Activated CD8-positive, alpha-beta memory T cell treated with anti-CD3 and anti-CD28 coated beads, Interleukin-2, amount 10 ng/mL, durations not matched to agents 7 days and 5 days (primary cell): Measurements from ENCODE around the gene PLAC9. TPM values are rescaled to one million over a fixed set of nuclear protein-coding genes. Genes with fewer than 3 reads are reported as not detected.
A peak's percentile ranks its signal among the peaks of the same experiment; 100 is the strongest.

Experiments used
- ATAC-seq: fragments of 150-1000 bp; cut with Tn5 transposase; one replicate; pipeline ENCODE4 v1.10.0; 2021; ENCODE audit warnings: moderate library complexity
- CTCF ChIA-PET: fragments of 350-600 bp; sonication (Branson Sonifier 250); formaldehyde crosslinking; loops from one replicate; lab custom pipeline; 2021; ENCODE audit warnings: antibody characterized with exemption; lab: Charles Lee
- DNase-seq: peaks from one replicate; pipeline ENCODE4 v3.0.0-alpha.2; 2020
- H3K27ac Mint-ChIP-seq: one replicate; pipeline ENCODE4 v1.8.0; 2021; ENCODE audit warnings: mild to moderate bottlenecking, mixed read lengths
- H3K27me3 Mint-ChIP-seq: one replicate; pipeline ENCODE4 v1.8.0; 2021; ENCODE audit warnings: mixed read lengths
- H3K36me3 Mint-ChIP-seq: one replicate; pipeline ENCODE4 v1.8.0; 2021; ENCODE audit warnings: mild to moderate bottlenecking, mixed read lengths
- H3K4me1 Mint-ChIP-seq: one replicate; pipeline ENCODE4 v1.8.0; 2021; ENCODE audit warnings: mixed read lengths
- H3K4me3 Mint-ChIP-seq: one replicate; pipeline ENCODE4 v1.8.0; 2021; ENCODE audit warnings: mild to moderate bottlenecking, moderate library complexity, mixed read lengths
- H3K9me3 Mint-ChIP-seq: one replicate; pipeline ENCODE4 v1.8.0; 2022; ENCODE audit warnings: low read depth, mixed read lengths
- total RNA-seq, 2 experiments: library from RNA; stranded (reverse); gene quantifications; one replicate each; pipeline ENCODE4 v1.2.3, GENCODE V29; 2021

The PLAC9 gene
- total RNA-seq, 2 experiments from 2014 or later: not detected

DNA sequence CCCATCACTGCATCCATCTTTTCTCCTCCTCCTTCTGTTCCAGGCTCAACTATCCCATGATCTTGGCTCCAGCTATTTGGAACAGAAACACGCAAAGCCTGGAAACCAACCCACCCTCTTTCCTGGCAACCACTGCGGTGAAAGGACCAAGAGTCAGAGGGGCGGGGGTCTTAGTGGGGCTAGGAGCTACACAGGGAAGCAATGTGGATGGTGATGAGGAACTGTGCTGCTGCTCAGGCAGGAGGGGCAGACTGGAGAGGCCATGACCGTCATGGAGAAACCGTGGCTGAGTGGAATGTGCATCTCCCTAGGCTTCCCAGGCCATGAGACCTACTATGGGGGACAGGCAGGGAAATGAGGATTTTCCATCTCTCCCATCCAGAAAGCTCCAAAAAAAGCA is 25.6 kb downstream of the PLAC9 start:
- CTCF ChIA-PET: interaction anchor here (1.3 kb wide), 1 partner anchor 14 kb away, joined by 3 read pairs; no protein-coding TSS in a partner anchor
- H3K36me3 Mint-ChIP-seq: peaks cover 73% of the 10 kb centered on the region
- H3K27me3 Mint-ChIP-seq: no peaks in the 10 kb centered on the region
- H3K4me1 Mint-ChIP-seq: peaks cover 24% of the 10 kb centered on the region
- H3K4me3 Mint-ChIP-seq: no peak overlapping the region
- H3K27ac Mint-ChIP-seq: peak overlapping the region; percentile 6
- DNase-seq: no peak
- H3K9me3 Mint-ChIP-seq: no peaks in the 10 kb centered on the region
- no peak for ATAC-seq

DNA sequence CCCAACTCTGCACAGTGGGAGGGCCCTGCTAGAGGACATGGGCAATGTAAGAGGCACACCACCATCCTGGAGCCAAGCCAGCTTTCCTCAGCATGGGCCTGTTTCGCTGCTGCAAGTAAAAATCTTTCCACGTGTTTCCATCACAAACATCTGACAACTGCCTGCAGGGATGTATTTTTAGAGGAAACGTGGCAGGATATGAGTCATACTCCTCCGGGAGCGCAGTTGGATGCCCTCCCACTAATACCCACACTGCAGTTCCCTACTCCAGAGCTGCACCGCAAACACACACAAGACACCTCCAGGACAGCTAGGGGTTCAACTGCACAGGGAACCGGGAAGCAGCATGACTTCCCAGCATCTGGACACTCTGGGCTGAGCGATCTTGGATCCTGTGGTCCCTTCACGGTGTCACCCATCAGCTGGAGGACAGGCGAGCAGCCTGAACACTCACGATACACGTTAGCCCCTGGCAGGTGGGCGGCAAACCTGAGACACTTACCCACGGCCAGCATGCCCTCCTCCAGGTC is 26.1 kb downstream of the PLAC9 start:
- Mint-ChIP-seq H3K27me3 (no peaks in the 10 kb centered on the region), H3K36me3 (peaks cover 72% of the 10 kb centered on the region), H3K27ac (peak overlapping the region; percentile 37), H3K4me1 (peaks cover 24% of the 10 kb centered on the region), H3K4me3 (no peak overlapping the region), H3K9me3 (no peaks in the 10 kb centered on the region)
- CTCF ChIA-PET: interaction anchor here (1.3 kb wide), 1 partner anchor 15 kb away, joined by 3 read pairs; no protein-coding TSS in a partner anchor
- no peak for DNase-seq
- ATAC-seq: peak; percentile 20

DNA sequence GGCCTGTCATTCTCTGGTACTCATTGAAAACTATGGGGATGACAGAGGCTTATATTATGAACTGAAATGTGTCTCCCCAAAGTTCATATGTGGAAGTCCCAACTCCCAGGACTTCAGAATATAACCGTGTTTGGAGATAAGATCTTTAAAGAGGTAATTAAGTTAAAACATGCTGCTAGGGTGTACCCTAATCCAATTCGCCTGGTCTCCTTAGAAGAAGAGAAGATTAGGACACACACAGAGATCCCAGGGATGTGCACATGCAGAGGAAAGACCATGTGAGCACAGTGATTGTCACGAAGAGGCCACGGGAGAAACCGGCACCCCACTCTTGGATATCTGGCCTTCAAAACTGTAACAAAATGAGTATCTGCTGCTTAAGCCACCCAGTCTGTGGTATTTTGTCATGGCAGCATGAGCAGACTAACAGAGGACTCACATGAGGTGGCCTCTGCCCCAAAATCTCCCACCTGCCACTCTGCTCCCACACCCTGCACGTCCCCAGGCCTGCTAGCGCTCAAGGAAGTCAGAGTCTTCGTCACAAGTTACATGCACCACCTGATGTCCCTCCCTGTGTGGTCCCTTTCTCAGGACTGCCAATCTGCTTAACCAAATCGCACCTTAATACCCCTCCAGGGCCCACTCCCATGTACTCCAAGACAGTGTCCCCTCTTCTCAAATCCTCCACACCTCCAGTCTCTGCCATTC is 26.8 kb downstream of the PLAC9 start:
- H3K27me3 Mint-ChIP-seq: no peaks in the 10 kb centered on the region

DNA sequence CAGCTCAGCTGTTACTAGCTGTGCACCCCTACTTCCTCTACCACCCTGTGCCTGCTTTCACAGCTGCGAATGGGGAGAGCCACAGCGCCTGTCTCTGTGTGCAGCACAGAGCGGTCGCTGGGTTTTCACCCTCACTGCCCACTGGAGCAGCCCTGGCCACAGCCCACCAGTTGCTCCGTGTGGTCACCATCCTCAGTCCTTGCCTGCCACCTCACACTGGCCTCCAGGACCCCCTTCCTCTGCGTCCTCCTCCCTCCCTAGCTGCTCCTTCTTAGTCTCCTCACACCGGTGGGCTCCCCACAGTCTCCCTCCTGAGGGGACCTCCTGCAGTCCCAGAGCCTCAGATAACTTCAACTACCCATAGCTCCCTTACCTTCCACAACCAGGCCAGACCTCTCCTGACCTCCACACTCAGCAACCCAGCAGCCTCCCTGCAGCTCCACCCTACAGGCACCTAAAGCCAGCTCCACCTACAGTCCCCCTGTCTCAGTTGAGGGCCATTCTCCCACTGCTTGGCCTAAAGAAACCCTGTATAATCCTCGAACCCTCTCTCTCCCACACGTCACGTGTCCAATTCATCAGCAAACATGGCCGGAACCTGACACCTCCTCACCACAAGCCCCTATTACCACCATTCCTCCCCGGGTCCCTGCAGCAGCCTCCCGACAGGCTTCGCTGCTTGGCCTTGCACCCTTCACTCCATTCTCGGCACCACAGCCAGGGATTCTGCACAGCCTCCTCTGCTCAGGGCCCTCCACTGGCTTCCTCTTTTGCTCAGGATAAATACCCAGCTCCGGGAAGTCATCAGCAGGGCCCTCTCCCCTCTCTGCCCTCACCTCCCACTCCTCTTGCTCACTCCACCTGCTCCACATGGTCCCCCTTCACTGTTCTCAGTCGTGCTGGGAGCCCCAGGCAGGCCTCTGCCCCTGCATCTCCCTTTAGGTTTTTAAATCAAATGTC is 28.1 kb downstream of the PLAC9 start:
- H3K9me3 Mint-ChIP-seq: no peaks in the 10 kb centered on the region
- H3K4me1 Mint-ChIP-seq: peaks cover 24% of the 10 kb centered on the region
- H3K27ac Mint-ChIP-seq: peak overlapping the region; percentile 20
- ATAC-seq (no peak), DNase-seq (no peak)
- no peak overlapping the region for H3K4me3 Mint-ChIP-seq
- peaks cover 63% of the 10 kb centered on the region for H3K36me3 Mint-ChIP-seq
- CTCF ChIA-PET: interaction anchor here (1.0 to 1.1 kb wide), 5 partner anchors 10 to 62 kb away, joined by 3 to 4 read pairs (median 4); no protein-coding TSS in a partner anchor
- no peaks in the 10 kb centered on the region for H3K27me3 Mint-ChIP-seq

More for the DNA sequence above, 26.8 kb downstream of the PLAC9 start:
- CTCF ChIA-PET: interaction anchor here (1.1 to 1.3 kb wide), 3 partner anchors 8 to 44 kb away, joined by 3 to 4 read pairs (median 3); no protein-coding TSS in a partner anchor
- H3K36me3 Mint-ChIP-seq: peaks cover 71% of the 10 kb centered on the region
- no peaks in the 10 kb centered on the region for H3K9me3 Mint-ChIP-seq
- DNase-seq (no peak), ATAC-seq (no peak)
- H3K4me3 Mint-ChIP-seq: no peak overlapping the region
- H3K4me1 Mint-ChIP-seq: peaks cover 24% of the 10 kb centered on the region
- peak overlapping the region; percentile 55 for H3K27ac Mint-ChIP-seq

DNA sequence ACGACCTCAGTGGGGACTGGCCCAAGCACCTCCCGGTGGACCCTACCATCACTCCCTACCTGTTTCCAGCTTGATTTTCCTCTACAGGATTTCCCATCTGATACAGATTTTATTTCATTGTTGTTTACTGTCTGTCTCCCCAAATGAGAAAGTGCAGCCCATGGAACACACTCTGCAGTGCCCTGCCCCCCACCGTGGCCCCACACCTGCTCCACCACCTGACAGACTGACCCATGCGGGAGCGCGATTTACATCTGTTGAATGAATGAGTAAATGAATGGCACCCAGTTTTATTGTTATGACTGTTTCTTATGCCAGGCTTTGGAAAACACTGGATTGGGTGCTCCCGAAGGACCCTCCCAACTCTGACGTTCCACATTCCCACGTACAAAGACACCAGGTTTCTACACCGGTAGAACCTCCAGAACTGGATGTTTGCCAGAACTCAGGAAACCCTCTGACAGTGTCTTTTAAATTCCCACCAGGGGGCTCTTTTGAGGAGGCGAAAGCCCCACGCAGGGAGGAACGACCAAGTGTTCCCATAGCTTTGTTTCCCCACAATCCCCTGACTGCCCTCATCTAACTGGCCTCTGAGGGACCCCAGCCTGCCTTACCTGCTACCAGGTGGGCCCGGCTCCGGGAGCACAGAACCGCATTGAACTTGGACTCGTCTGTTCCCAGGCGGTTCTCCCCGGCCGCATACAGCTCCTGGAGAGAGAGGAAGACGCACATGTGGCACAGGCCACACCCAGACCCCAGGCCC is 29.0 kb downstream of the PLAC9 start:
- Mint-ChIP-seq H3K9me3 (no peaks in the 10 kb centered on the region), H3K4me3 (no peak overlapping the region), H3K27me3 (no peaks in the 10 kb centered on the region), H3K36me3 (peaks cover 61% of the 10 kb centered on the region), H3K27ac (no peak overlapping the region), H3K4me1 (peaks cover 23% of the 10 kb centered on the region)
- CTCF ChIA-PET: interaction anchor here (1.0 to 1.3 kb wide), 2 partner anchors 18 kb away, joined by 3 to 4 read pairs; no protein-coding TSS in a partner anchor
- ATAC-seq (no peak), DNase-seq (no peak)

DNA sequence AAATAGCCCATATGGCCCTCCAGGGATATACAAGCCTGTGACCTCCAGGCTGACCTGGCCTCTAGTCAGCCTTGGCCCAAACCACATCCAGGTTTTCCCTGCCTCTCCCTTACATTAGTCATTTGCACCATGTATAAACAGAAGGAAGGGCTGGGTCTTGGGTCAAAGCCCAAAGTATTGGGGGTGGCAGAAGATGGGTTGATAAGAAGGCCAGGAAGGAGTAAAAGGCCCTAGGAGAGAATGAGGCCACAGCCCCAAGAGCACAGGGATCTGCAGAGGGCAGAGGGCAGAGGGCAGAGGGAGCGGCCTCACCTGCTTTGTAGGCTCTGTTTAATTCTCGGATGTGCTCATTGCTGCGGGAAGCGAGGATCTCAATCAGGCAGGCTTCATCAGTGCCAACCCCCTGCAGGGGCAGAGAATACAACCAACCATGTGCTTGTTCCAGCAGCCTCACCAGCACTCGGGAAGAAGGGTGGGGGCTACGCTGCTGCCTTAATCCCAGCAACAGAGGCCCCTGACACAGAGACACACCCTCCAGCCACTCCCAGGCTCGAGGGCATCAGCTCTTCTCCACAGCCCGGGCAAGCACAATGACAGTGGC is 31.3 kb downstream of the PLAC9 start:
- Mint-ChIP-seq H3K27ac (no peak overlapping the region), H3K27me3 (no peaks in the 10 kb centered on the region), H3K4me1 (peaks cover 19% of the 10 kb centered on the region), H3K4me3 (no peak overlapping the region), H3K36me3 (peaks cover 39% of the 10 kb centered on the region), H3K9me3 (no peaks in the 10 kb centered on the region)
- ATAC-seq (no peak), DNase-seq (no peak)
- CTCF ChIA-PET: no interaction called here

DNA sequence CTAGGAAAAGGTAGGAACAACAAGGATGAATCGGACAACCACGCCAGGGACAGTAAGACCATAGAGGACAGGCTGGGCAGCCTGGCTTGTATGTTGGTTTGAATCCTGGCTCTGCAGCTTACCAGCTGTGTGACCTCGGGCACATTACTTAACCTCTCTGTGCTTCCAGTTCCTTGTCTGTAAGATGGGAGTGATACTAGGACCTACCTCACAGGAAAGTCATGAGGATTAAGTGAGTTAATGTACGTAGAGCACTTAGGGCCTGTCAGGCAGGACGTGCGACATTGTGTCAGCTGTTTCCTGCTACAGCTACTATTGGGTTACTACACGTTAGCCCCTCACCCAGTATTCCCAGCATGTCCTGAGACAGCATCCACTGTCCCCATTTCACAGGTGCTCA is 32.1 kb downstream of the PLAC9 start:
- CTCF ChIA-PET: no interaction called here
- Mint-ChIP-seq H3K27me3 (no peaks in the 10 kb centered on the region), H3K27ac (no peak overlapping the region), H3K36me3 (peaks cover 33% of the 10 kb centered on the region), H3K9me3 (no peaks in the 10 kb centered on the region), H3K4me3 (no peak overlapping the region), H3K4me1 (peaks cover 11% of the 10 kb centered on the region)
- DNase-seq: no peak
- no peak for ATAC-seq

DNA sequence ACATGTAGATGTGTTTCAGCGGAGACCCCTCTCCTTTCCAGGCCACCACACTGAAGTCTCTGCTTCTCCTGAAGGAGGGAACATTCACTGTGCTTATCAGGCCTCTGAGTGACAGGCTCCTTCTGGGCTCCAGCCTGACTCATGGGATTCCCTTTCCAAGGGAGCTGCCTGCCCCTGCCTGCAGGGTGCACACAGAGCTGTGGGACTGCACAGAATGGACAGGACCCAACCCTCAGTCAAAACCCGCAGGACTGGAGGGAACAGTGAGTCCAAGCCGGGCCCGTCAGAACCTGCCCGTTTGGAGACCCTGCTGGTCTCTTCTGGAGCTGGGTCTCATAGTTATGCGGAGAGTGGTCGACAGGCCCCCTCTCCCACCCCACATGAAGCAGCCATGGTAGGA is 32.6 kb downstream of the PLAC9 start:
- H3K27ac Mint-ChIP-seq: no peak overlapping the region
- CTCF ChIA-PET: no interaction called here
- ATAC-seq: no peak
- no peak overlapping the region for H3K4me3 Mint-ChIP-seq
- no peaks in the 10 kb centered on the region for H3K27me3 Mint-ChIP-seq
- peaks cover 30% of the 10 kb centered on the region for H3K36me3 Mint-ChIP-seq
- no peaks in the 10 kb centered on the region for H3K9me3 Mint-ChIP-seq
- H3K4me1 Mint-ChIP-seq: peaks cover 6% of the 10 kb centered on the region
- no peak for DNase-seq

DNA sequence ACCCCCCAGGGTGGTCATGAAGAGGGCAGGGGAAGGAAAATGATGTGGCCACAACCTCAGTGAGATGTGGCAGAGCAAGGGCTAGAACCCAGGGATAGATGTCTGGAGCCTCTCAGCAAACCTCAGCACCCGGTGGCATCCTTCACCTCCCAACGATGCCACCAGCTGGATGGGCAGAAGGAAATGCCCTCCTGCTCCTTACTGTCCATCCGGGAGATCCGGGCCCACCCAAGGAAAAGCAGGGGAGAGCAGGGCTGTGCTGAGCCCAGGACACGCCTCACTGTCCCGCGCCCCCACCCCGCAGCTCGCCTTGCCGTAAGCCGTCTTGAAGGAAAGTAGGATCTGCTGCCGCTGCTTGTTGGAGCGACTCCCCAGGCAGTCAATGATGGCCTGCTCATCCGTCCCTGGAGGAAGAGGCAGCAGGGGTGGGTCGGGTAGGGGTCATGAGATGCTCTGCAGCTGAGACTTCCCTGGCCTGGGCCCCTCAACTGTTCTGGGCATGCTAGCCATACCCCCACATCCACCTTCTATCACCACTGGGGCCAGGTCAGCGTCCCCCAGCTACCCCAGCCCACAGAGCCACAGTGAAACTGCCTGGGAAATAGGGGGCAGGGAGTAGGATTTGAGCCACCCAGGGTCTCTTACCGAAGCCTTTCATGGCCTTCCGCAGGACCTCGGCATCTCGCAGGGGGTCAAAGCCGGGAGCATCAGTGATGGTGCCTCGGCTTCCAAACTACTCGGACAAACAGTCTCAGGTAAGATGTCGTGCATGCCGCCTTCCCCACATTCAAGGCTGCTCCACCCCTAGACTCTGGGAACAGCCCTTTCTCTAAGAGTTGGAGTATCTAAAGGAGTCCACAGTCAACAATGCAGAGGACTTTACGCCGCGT is 34.3 kb downstream of the PLAC9 start:
- no peak overlapping the region for H3K4me3 Mint-ChIP-seq
- no peaks in the 10 kb centered on the region for H3K4me1 Mint-ChIP-seq
- peaks cover 22% of the 10 kb centered on the region for H3K36me3 Mint-ChIP-seq
- no peaks in the 10 kb centered on the region for H3K9me3 Mint-ChIP-seq
- H3K27me3 Mint-ChIP-seq: no peaks in the 10 kb centered on the region
- ATAC-seq (no peak), DNase-seq (no peak)
- peak overlapping the region; percentile 24 for H3K27ac Mint-ChIP-seq
- CTCF ChIA-PET: no interaction called here

DNA sequence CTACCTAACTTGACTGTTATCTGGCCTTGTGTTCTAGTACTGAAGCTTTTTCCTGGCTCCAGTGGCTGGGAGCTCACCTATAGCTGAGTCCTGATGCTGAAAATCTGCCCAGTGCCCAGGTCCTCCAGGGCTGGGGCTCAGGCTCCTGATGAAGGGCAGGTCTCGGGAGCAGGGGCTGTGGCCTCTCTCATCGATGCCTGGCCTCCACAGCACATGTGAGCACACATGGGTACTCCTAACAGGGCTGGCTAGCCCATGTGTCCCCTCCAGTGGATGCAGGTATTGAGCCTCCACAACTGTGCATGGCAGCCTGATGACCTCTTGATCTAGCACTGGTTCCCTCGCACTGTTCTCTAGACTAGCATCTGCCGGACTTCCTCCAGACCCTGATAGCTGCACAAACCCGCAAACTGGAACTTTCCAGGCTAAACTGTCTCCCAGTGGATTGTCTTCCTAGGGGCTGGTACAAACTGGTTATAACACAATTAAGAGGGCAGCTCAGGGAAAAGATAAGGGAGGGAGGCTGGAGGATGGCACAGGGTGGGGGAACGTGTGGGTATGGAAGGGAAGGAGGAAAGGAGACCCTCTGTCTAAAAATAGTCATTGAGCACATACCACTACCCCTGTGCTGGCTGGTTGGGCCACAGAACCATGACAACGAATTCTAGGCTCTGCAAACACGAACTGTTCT is 35.1 kb downstream of the PLAC9 start:
- CTCF ChIA-PET: interaction anchor here (1.2 kb wide), 1 partner anchor 55 kb away, joined by 3 read pairs; no protein-coding TSS in a partner anchor
- peaks cover 19% of the 10 kb centered on the region for H3K36me3 Mint-ChIP-seq
- H3K4me3 Mint-ChIP-seq: no peak overlapping the region
- H3K9me3 Mint-ChIP-seq: no peaks in the 10 kb centered on the region
- no peaks in the 10 kb centered on the region for H3K27me3 Mint-ChIP-seq
- ATAC-seq: no peak
- DNase-seq: no peak
- H3K27ac Mint-ChIP-seq: peak overlapping the region; percentile 24
- no peaks in the 10 kb centered on the region for H3K4me1 Mint-ChIP-seq

DNA sequence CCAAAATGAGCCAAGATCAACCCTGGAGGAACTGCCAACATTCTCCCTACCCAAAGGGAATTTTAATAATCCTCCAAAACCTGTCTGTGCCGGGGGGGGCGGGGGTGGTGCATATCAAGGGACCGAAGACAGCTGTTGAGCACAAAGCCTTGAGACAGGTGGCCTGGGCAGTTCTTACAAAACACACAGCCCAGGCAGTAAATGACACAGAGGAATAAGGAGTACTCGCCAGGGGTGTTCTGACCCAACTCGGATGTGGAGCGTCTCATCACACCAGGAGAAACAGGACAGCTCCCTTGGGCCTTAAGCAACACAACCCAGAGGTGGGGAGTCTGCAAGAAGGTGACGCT is 35.6 kb downstream of the PLAC9 start:
- H3K4me3 Mint-ChIP-seq: no peak overlapping the region
- CTCF ChIA-PET: interaction anchor here (1.2 kb wide), 1 partner anchor 55 kb away, joined by 3 read pairs; no protein-coding TSS in a partner anchor
- H3K9me3 Mint-ChIP-seq: no peaks in the 10 kb centered on the region
- no peak overlapping the region for H3K27ac Mint-ChIP-seq
- no peaks in the 10 kb centered on the region for H3K4me1 Mint-ChIP-seq
- H3K27me3 Mint-ChIP-seq: no peaks in the 10 kb centered on the region
- no peak for ATAC-seq
- peaks cover 15% of the 10 kb centered on the region for H3K36me3 Mint-ChIP-seq
- DNase-seq: no peak
